Skeletal muscle satellite cell (primary cell): ENCODE results near the gene CCDC178.
"Not testable (repeated sequence)": the region's sequence is repeated elsewhere in the genome, so short reads cannot be mapped to it uniquely, and the experiment has no call there.

Source experiments
- H3K27me3 ChIP-seq: 2 replicates; pipeline ENCODE4 v1.7.0; 2013; ENCODE audit warnings: low read length; ENCODE audit not compliant: control insufficient read depth, insufficient read depth
- H3K36me3 ChIP-seq: 2 replicates; pipeline ENCODE4 v1.7.0; 2013; ENCODE audit warnings: mild to moderate bottlenecking, control low read depth, low read length; ENCODE audit not compliant: insufficient read depth
- H3K4me1 ChIP-seq: 2 replicates; pipeline ENCODE4 v1.7.0; 2013; ENCODE audit warnings: low read length; ENCODE audit not compliant: control insufficient read depth, insufficient read depth
- H3K4me2 ChIP-seq: 2 replicates; pipeline ENCODE4 v1.7.0; 2013; ENCODE audit warnings: mild to moderate bottlenecking, low read length
- H3K4me3 ChIP-seq: 2 replicates; pipeline ENCODE4 v1.7.0; 2013; ENCODE audit warnings: low read length
- H3K9ac ChIP-seq: 2 replicates; pipeline ENCODE4 v1.7.0; 2013; ENCODE audit warnings: mild to moderate bottlenecking, low read depth, low read length, moderate library complexity
- H3K9me3 ChIP-seq: replicated peaks from 2 replicates; pipeline ENCODE4 v1.7.0; 2013; ENCODE audit warnings: mild to moderate bottlenecking, control low read depth, low read length

The CCDC178 gene

DNA sequence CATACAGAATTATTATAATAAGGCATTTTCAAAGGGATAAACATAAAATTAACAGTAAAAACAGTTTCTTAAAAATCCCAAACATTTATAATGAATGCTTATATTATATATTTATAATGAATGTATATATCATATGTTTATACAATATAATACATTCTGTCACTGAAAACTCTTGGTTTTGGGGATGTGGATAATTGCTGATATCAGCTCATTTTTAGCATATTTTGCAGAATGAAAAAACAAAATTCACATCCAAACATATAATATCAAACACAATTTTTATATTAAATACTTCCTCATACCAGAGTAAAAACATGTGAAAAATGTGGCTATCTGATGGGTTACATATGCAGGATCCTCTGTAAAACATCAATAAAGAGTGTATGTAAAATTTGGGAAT, 465.0 kb downstream of the CCDC178 start:
- no peak overlapping the region for H3K9ac ChIP-seq
- H3K4me2 ChIP-seq, result no peak overlapping the region
- H3K4me1 ChIP-seq, result no peaks in the 10 kb centered on the region
- H3K9me3 ChIP-seq, result no peaks in the 10 kb centered on the region
- no peaks in the 10 kb centered on the region for H3K36me3 ChIP-seq
- H3K4me3 ChIP-seq, result no peak overlapping the region
- no peaks in the 10 kb centered on the region for H3K27me3 ChIP-seq

DNA sequence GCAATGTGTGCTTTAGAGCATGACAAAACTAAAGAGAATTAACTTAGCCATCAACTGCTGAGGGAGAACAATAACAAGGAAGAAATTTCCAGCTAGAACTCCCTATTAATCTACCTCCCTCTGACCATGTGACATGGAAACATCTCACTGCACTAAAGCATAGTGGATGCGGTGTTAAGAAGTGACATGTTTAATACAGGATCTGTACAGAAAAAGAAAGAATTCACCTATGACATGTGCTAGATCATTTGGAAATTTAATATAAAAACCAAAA, 465.4 kb downstream of the CCDC178 start:
- Histone ChIP-seq H3K4me3 (no peak overlapping the region), H3K4me2 (no peak overlapping the region), H3K9ac (no peak overlapping the region), H3K27me3 (no peaks in the 10 kb centered on the region), H3K36me3 (no peaks in the 10 kb centered on the region), H3K4me1 (no peaks in the 10 kb centered on the region), H3K9me3 (no peaks in the 10 kb centered on the region)

DNA sequence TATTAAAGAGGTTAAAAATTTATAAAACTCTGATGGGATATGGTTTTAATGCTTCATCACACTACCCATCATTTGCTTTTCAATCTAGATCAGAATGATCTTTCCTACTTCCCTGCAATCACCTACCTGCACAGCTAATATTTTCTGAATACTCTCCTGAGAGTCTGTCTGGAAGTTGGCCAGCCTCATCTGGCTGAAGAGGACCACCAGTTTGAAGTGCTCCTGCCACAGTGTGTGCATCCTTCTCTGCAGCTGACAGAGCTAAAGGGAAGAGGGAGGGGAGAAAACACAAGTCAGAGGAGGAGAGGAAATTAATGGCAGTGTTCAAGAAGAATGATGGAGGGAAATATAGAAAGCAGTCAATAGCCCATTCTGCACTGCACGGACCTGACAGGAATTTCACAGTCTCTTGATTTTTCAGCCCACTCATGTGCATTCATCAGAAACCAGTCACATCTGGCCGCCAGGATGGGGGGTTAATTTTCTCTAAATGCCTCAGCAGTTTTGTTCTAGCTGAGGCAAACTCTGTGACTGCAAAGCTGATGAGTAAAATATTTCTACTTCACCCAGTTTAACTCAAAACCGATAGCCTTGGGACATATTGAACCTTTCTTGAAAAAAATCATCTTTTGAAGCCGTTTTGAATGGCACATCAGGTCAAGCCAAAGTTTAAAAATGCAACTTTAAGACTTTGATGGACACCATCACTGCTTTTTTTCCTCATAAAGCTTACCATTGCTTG, 465.9 kb downstream of the CCDC178 start:
- no peaks in the 10 kb centered on the region for H3K36me3 ChIP-seq
- H3K9me3 ChIP-seq, result no peaks in the 10 kb centered on the region
- no peak overlapping the region for H3K4me3 ChIP-seq
- H3K4me2 ChIP-seq, result no peak overlapping the region
- H3K4me1 ChIP-seq, result no peaks in the 10 kb centered on the region
- no peaks in the 10 kb centered on the region for H3K27me3 ChIP-seq
- no peak overlapping the region for H3K9ac ChIP-seq

DNA sequence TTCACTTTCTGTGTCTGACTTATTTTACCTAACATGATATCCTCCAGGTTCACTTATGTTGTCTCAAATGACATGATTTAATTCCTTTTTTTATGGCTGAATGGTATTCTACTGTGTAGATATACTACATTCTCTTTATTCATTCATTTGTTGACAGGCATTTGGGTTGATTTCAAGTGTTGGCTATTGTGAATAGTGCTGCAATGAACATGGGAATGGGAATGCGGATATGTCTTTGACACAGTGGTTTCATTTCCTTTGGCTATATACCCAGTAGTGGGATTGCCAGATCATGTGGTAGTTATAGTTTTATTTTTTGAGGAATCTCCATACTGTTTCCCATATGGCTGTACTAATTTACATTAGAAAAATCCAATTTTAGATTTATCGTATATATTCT, 472.3 kb downstream of the CCDC178 start:
- no peaks in the 10 kb centered on the region for H3K36me3 ChIP-seq
- no peak overlapping the region for H3K4me2 ChIP-seq
- H3K4me3 ChIP-seq, result no peak overlapping the region
- no peaks in the 10 kb centered on the region for H3K9me3 ChIP-seq
- H3K27me3 ChIP-seq, result peaks cover 8% of the 10 kb centered on the region
- no peaks in the 10 kb centered on the region for H3K4me1 ChIP-seq
- H3K9ac ChIP-seq, result no peak overlapping the region

DNA sequence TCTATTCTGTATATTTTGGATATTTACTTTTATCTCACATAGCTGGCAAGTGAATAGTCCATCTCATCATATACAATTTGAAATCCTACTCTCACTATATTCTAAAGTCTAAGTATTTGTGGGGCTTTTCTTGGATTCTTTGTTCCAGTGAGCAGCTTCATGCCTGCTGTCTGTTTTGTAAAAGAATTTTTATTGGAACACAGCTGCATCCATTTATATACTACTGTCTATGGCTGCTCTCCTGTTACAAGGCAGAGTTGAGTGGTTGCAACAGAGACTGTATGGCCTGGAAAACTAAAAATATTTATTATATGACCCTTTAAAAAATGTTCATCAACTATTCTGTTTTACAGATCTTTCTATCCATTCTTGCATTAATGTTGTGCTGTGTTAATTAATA, 474.4 kb downstream of the CCDC178 start:
- Histone ChIP-seq H3K4me3 (no peak overlapping the region), H3K4me1 (no peaks in the 10 kb centered on the region)

DNA sequence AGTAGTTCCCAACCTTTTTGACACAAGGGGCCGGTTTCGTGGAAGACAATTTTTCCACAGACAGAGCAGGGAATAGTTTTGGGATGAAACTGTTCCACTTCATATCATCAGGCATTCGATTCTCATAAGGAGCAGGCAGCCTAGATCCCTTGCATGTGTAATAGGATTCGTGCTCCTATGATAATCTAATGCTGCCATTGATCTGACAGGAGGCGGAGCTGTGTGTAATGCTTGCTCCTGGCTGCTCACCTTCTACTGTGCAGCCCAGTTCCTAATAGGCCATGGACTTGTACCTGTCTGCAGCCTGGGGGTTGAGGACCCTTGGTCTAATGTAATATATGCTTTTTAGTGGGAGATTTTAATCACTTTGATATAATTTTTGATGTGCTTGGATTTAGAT, 479.0 kb downstream of the CCDC178 start:
- H3K4me3 ChIP-seq, result no peak overlapping the region
- peaks cover 6% of the 10 kb centered on the region for H3K4me1 ChIP-seq
- peaks cover 4% of the 10 kb centered on the region for H3K27me3 ChIP-seq
- no peaks in the 10 kb centered on the region for H3K9me3 ChIP-seq
- H3K4me2 ChIP-seq, result no peak overlapping the region
- no peaks in the 10 kb centered on the region for H3K36me3 ChIP-seq
- H3K9ac ChIP-seq, result no peak overlapping the region

More for the DNA sequence above, 474.4 kb downstream of the CCDC178 start:
- H3K9ac ChIP-seq, result no peak overlapping the region
- no peak overlapping the region for H3K4me2 ChIP-seq
- H3K9me3 ChIP-seq, result no peaks in the 10 kb centered on the region
- H3K27me3 ChIP-seq, result peaks cover 8% of the 10 kb centered on the region
- H3K36me3 ChIP-seq, result no peaks in the 10 kb centered on the region

DNA sequence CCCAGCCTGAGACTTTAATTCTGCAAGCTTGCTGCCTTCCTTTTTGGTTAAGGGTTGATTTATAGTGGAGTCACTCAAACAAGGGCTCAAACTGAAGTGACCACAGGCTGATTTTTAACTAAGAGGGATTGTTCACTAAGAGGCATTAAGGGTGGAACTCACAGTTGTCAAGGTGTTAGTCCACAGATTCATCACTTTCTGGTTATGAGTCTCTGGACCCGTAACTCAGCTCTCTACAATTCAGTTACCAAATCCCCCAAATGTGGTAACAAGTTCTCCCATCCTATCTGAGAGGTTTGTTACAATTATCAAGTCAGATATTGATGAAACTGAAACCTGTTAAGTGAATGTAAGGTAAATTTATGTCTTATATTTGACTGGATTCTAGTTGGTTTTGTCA, 481.8 kb downstream of the CCDC178 start:
- Histone ChIP-seq H3K4me2 (no peak overlapping the region), H3K36me3 (no peaks in the 10 kb centered on the region), H3K9ac (no peak overlapping the region), H3K4me3 (no peak overlapping the region), H3K4me1 (peaks cover 11% of the 10 kb centered on the region), H3K27me3 (no peaks in the 10 kb centered on the region), H3K9me3 (no peaks in the 10 kb centered on the region)

DNA sequence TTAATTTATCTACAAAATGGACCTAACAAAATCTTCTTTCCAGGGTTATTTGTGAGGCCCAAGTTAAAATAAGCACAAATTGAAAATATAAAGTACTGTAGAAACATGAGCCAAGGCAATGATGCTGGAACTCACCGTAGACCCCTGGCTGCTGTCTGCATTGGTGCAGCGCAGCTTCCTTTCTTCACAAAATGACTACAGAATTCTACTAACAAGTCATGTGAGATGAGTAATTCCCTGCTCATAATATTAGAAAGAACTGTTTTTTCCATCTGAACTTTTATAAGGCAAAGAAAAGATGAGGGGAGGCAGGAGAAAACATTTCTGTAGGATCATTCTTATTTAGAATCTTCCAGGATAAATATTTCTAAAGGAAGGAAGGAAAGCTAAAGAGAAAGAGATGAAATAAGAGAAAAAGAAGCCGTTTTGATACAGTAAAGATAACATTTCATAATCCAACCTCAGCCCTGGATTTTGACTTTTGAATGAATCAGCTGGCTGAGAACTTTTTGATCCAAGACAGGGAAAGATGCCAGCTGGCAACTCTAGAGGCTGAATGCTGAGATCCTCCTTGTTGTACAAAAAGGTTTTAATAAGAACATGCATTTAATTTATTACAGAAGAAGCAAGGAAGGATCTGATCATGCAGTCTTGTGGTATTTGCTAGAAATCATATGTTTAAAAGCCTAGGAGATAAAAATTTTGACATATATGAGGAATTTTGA, 483.8 kb downstream of the CCDC178 start:
- H3K9me3 ChIP-seq, result no peaks in the 10 kb centered on the region
- no peaks in the 10 kb centered on the region for H3K36me3 ChIP-seq
- H3K27me3 ChIP-seq, result no peaks in the 10 kb centered on the region
- no peak overlapping the region for H3K4me3 ChIP-seq
- peak overlapping the region; percentile 61 for H3K4me2 ChIP-seq
- peaks cover 11% of the 10 kb centered on the region for H3K4me1 ChIP-seq
- peak overlapping the region; percentile 29 for H3K9ac ChIP-seq

DNA sequence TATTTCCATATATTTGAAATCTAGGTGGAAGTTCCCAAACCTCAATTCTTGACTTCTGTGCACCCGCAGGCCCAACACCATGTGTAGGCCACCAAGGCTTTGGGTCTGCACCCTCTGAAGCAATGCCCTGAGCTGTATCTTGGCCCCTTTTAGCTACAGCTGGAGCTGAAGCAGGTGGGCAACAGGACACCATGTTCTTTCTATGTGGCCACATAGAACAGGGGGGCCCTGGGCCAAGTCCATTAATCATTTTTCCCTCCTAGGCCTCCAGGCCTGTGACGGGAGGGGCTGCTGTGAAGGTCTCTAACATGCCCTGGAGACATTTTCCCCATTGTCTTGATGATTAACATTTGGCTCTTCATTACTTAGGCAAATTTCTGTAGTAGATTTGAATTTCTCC, 488.2 kb downstream of the CCDC178 start:
- H3K27me3 ChIP-seq, H3K4me3 ChIP-seq, H3K36me3 ChIP-seq, H3K4me2 ChIP-seq, H3K9me3 ChIP-seq, H3K9ac ChIP-seq: not testable (repeated sequence)
- peaks cover 11% of the 10 kb centered on the region for H3K4me1 ChIP-seq

DNA sequence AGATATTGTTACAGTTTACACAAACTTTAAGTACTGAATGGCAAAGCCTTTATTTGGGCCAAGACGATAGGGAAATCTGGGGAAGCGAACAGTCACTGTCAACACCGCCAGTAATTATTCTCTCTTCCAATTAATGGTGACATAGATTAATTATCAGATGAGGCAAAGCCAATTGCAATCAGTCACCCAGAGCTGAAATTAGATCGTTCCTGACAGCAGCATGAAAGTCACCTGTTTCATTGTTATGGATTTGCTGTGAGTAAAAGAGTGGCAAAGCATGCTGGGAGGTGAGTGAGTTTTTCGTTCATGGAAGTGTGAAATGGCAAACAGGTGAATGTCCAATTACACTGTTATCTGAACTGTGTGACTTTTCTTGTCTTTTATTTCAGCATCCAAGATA, 502.9 kb downstream of the CCDC178 start:
- H3K4me1 ChIP-seq, result no peaks in the 10 kb centered on the region
- no peak overlapping the region for H3K9ac ChIP-seq
- H3K9me3 ChIP-seq, result no peaks in the 10 kb centered on the region
- H3K27me3 ChIP-seq, result no peaks in the 10 kb centered on the region
- no peaks in the 10 kb centered on the region for H3K36me3 ChIP-seq
- no peak overlapping the region for H3K4me2 ChIP-seq
- H3K4me3 ChIP-seq, result no peak overlapping the region

DNA sequence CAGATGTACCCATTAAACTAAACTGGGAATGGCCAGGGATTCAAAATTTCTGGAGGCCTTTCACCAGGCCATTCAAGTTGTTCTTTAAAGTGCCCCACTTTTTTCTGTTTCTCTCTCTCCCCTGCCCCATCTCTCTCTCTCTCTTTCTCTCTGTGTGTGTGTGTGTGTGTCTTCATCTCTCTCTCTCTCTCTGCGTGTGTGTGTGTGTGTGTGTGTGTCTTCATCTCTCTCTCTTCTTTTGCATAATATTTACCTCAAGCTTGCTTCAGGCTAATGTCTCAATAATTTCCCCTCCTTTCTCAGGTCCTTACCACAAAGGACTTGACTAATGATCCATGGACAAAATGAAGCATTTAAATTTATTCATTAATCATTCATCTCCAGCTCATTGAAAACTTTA, 503.5 kb downstream of the CCDC178 start:
- no peak overlapping the region for H3K9ac ChIP-seq
- H3K36me3 ChIP-seq, result no peaks in the 10 kb centered on the region
- H3K27me3 ChIP-seq, result no peaks in the 10 kb centered on the region
- H3K4me2 ChIP-seq, result no peak overlapping the region
- no peak overlapping the region for H3K4me3 ChIP-seq
- no peaks in the 10 kb centered on the region for H3K4me1 ChIP-seq
- H3K9me3 ChIP-seq, result no peaks in the 10 kb centered on the region

DNA sequence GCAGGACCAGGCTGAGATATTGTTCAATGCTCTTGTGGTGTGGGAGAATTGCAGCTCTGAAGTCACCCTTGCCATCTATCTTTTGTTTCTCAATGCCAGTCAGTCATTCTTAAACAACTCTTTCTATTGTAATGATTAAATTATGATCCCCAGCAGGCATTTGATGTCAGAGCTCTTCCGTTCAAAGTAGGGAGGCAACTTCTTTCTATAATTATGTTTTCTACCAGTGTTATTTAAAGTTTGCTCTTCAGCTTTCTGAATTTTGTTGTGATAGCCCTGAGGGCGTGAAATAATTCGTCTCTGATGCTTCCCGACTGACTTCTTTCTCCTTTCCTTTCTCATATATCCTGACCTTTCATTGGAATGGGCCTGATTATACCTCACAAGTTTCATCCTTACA, 506.3 kb downstream of the CCDC178 start:
- no peak overlapping the region for H3K4me2 ChIP-seq
- H3K4me1 ChIP-seq, result no peaks in the 10 kb centered on the region
- no peaks in the 10 kb centered on the region for H3K36me3 ChIP-seq
- no peak overlapping the region for H3K4me3 ChIP-seq
- H3K9ac ChIP-seq, result no peak overlapping the region
- no peaks in the 10 kb centered on the region for H3K9me3 ChIP-seq
- H3K27me3 ChIP-seq, result no peaks in the 10 kb centered on the region
